HepG2 (cell line): ENCODE measurements around the gene TFPI2.

ENCODE experiments used
- ATF1 ChIP-seq: IDR thresholded peaks from 2 replicates; pipeline ENCODE4 v1.6.1; 2016; ENCODE audit warnings: mild to moderate bottlenecking, control low read depth
- FOXK2 ChIP-seq: fragments of 450-650 bp; IDR thresholded peaks from 2 replicates; pipeline ENCODE4 v1.6.1; 2016
- NR3C1 ChIP-seq: sonication (generic); formaldehyde crosslinking; IDR thresholded peaks from 2 replicates; pipeline ENCODE4 v1.4.0; 2020; ENCODE audit warnings: missing genetic modification reagents
- POLR2A ChIP-seq, 2 experiments: IDR thresholded peaks; 2 replicates each; pipeline ENCODE4 v1.6.1; 2011; ENCODE audit warnings: low read depth in 2 of 2, low read length in 2 of 2, mild to moderate bottlenecking in 1 of 2, moderate library complexity in 1 of 2; ENCODE audit not compliant: insufficient read depth in 1 of 2
- SRSF9 ChIP-seq: fragments of 200-400 bp; formaldehyde crosslinking; IDR thresholded peaks from 2 replicates; pipeline ENCODE4 v1.6.1; 2018; ENCODE audit warnings: borderline replicate concordance, mild to moderate bottlenecking, low read depth, low read length; ENCODE audit not compliant: insufficient read depth, poor library complexity, severe bottlenecking
- TAF1 ChIP-seq: sonication (generic); formaldehyde crosslinking; IDR thresholded peaks from 2 replicates; pipeline ENCODE4 v1.4.0; 2020; ENCODE audit warnings: missing genetic modification reagents
- ZNF496 ChIP-seq: sonication (generic); formaldehyde crosslinking; IDR thresholded peaks from 2 replicates; pipeline ENCODE4 v1.8.1; 2023; ENCODE audit warnings: mild to moderate bottlenecking, moderate library complexity, missing genetic modification reagents; ENCODE audit not compliant: insufficient replicate concordance
- TF ChIP-seq, protein P1 (sequence below), 2 experiments: IDR thresholded peaks; 2 replicates each; pipeline ENCODE4 v1.6.1; 2011 to 2012; ENCODE audit warnings: low read length in 2 of 2, borderline replicate concordance in 1 of 2, low read depth in 1 of 2, mild to moderate bottlenecking in 1 of 2, moderate library complexity in 1 of 2
- TF ChIP-seq, protein P2 (sequence below), 2 experiments: sonication (generic) in 1 of 2; formaldehyde crosslinking in 1 of 2; IDR thresholded peaks; 2 replicates each; pipeline versions ENCODE4 v1.4.0 to v1.6.1; 2018 to 2020; ENCODE audit warnings: missing genetic modification reagents in 2 of 2, borderline replicate concordance in 1 of 2, low read depth in 1 of 2, mild to moderate bottlenecking in 1 of 2, missing biosample characterization in 1 of 2
- TF ChIP-seq, protein P3 (sequence below): IDR thresholded peaks from 2 replicates; pipeline ENCODE4 v1.6.1; 2012; ENCODE audit warnings: low read length, improper control_type of control experiment

DNA sequence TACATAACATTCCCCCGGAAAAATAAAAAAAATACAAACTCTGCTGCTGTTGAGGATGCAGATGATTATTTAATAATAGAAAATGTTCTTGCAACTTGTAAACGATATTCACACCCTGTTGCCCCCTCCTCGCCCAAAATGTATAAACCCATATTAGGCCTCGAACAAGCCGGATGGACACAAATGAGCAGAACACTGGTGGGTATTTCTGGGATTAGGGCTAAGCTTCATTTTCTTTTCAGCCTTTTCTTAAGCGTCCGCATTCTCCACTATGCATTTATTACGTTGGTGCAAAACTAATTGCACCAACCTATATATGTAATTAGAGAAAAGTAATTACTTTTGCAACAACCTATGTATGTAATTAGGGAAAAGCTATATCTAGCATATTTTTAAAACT is 30.6 kb upstream of the TFPI2 start:
- TF ChIP-seq NR3C1 (CRISPR knock-in tag) (no peak), SRSF9 (no peak), ATF1 (CRISPR knock-in tag) (no peak), TAF1 (CRISPR knock-in tag) (no peak), ZNF496 (no peak), POLR2A (IDR thresholded peaks at IDR 0.05; ENCODE audit: insufficient read depth in 1 of 2, low read depth in 2 of 2, low read length in 2 of 2) (no peak), FOXK2 (no peak)
- TF ChIP-seq, protein P1, sequence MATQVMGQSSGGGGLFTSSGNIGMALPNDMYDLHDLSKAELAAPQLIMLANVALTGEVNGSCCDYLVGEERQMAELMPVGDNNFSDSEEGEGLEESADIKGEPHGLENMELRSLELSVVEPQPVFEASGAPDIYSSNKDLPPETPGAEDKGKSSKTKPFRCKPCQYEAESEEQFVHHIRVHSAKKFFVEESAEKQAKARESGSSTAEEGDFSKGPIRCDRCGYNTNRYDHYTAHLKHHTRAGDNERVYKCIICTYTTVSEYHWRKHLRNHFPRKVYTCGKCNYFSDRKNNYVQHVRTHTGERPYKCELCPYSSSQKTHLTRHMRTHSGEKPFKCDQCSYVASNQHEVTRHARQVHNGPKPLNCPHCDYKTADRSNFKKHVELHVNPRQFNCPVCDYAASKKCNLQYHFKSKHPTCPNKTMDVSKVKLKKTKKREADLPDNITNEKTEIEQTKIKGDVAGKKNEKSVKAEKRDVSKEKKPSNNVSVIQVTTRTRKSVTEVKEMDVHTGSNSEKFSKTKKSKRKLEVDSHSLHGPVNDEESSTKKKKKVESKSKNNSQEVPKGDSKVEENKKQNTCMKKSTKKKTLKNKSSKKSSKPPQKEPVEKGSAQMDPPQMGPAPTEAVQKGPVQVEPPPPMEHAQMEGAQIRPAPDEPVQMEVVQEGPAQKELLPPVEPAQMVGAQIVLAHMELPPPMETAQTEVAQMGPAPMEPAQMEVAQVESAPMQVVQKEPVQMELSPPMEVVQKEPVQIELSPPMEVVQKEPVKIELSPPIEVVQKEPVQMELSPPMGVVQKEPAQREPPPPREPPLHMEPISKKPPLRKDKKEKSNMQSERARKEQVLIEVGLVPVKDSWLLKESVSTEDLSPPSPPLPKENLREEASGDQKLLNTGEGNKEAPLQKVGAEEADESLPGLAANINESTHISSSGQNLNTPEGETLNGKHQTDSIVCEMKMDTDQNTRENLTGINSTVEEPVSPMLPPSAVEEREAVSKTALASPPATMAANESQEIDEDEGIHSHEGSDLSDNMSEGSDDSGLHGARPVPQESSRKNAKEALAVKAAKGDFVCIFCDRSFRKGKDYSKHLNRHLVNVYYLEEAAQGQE (IDR thresholded peaks at IDR 0.05; ENCODE audit: borderline replicate concordance in 1 of 2, low read depth in 1 of 2, low read length in 2 of 2) = no peak
- TF ChIP-seq, protein P2, sequence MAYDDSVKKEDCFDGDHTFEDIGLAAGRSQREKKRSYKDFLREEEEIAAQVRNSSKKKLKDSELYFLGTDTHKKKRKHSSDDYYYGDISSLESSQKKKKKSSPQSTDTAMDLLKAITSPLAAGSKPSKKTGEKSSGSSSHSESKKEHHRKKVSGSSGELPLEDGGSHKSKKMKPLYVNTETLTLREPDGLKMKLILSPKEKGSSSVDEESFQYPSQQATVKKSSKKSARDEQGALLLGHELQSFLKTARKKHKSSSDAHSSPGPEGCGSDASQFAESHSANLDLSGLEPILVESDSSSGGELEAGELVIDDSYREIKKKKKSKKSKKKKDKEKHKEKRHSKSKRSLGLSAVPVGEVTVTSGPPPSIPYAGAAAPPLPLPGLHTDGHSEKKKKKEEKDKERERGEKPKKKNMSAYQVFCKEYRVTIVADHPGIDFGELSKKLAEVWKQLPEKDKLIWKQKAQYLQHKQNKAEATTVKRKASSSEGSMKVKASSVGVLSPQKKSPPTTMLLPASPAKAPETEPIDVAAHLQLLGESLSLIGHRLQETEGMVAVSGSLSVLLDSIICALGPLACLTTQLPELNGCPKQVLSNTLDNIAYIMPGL (CRISPR knock-in tag; IDR thresholded peaks at IDR 0.05; ENCODE audit: borderline replicate concordance in 1 of 2, low read depth in 1 of 2) = no peak
- TF ChIP-seq, protein P3, sequence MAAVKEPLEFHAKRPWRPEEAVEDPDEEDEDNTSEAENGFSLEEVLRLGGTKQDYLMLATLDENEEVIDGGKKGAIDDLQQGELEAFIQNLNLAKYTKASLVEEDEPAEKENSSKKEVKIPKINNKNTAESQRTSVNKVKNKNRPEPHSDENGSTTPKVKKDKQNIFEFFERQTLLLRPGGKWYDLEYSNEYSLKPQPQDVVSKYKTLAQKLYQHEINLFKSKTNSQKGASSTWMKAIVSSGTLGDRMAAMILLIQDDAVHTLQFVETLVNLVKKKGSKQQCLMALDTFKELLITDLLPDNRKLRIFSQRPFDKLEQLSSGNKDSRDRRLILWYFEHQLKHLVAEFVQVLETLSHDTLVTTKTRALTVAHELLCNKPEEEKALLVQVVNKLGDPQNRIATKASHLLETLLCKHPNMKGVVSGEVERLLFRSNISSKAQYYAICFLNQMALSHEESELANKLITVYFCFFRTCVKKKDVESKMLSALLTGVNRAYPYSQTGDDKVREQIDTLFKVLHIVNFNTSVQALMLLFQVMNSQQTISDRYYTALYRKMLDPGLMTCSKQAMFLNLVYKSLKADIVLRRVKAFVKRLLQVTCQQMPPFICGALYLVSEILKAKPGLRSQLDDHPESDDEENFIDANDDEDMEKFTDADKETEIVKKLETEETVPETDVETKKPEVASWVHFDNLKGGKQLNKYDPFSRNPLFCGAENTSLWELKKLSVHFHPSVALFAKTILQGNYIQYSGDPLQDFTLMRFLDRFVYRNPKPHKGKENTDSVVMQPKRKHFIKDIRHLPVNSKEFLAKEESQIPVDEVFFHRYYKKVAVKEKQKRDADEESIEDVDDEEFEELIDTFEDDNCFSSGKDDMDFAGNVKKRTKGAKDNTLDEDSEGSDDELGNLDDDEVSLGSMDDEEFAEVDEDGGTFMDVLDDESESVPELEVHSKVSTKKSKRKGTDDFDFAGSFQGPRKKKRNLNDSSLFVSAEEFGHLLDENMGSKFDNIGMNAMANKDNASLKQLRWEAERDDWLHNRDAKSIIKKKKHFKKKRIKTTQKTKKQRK = no peak
